A673 (cell line): ENCODE results near the gene PRR5L.

ENCODE experiments used
- CTCF ChIP-seq: fragments of 300-800, 200-600 bp; sonication (generic); conservative IDR thresholded peaks from 2 replicates; pipeline ENCODE4 v1.5.1; 2017; ENCODE audit warnings: low read depth, mild to moderate bottlenecking, antibody characterized with exemption, low read length, moderate library complexity, mixed read lengths
- EZH2 ChIP-seq: fragments of 200-600 bp; sonication (generic); IDR thresholded peaks from 2 replicates; pipeline ENCODE4 v1.6.1; 2017; ENCODE audit warnings: borderline replicate concordance, low read depth, mild to moderate bottlenecking, mixed read lengths, antibody characterized with exemption, low read length; ENCODE audit not compliant: poor library complexity, severe bottlenecking

GRCh38 chr11:36399745-36400144 is 103.7 kb downstream of the PRR5L start:
- TF ChIP-seq CTCF (no peak), EZH2 (no peak)
